Peyer's patch (tissue), 4 donors: ENCODE results near the gene CDH23.

Experiments used
- CTCF ChIP-seq, 6 experiments: fragments of 450-650 bp in 4 of 6; fragments of 200-600 bp in 2 of 6; sonication (generic) in 1 of 6; IDR thresholded peaks; one replicate each; pipeline ENCODE4 v1.5.1; 2017 to 2019; ENCODE audit warnings: antibody characterized with exemption in 6 of 6, mild to moderate bottlenecking in 3 of 6, moderate library complexity in 1 of 6
- POLR2A ChIP-seq, 2 donors: fragments of 450-650 bp; IDR thresholded peaks; one replicate each; pipeline ENCODE4 v1.5.1; 2017; ENCODE audit warnings: antibody characterized with exemption in 2 of 2, mild to moderate bottlenecking in 2 of 2, moderate library complexity in 2 of 2

DNA sequence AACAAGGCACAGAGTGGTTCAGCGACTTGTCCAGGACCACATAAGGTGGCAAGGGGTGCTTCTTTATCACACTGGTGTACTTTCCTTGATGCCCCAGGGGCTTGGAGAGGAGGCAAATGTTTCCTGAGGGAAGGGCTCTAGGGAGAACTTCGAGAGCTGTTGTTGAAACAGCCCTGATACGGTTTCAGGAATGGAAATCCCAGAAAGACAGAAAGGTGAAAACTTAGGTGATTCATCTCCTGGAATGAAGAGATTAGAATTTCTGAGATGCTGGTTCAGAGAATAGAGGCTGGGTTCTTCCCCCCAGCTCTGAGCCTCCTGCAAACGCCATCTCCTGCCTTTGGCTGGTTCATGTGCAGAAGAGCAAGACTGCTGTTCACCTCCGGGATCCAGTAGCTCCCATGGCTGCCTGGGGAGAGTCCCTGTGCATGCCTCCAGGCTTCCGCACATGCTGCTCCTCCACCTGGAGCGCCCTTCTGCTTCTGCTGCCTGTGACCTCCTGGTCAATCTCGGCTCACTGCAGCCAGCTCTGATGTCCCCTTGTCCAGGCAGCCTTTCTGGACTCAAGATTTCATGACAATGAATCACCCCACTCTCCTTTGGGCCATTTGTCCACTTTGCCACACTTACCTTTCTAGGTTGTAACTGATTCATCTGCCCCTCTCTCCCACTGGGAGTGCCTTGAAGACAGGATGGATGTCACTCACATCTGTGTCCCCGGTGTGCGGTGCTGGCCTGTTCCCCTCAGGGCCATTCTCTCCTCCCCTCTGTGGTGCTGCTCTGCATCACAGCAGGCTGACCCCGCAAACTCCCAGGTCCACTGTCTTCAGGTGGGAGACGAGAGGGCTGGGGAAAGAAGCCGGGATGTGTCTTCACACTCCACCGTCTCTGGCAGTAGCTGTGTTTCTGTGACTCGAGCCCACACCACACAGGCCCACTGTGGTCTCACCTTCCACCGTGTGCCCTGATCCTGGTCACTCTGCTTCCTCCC, 3.6 kb upstream of the CDH23 start:
- TF ChIP-seq CTCF (IDR thresholded peaks at IDR 0.05) (no peak), POLR2A (IDR thresholded peaks at IDR 0.05) (no peak)
